A549 (cell line): ENCODE results near the gene CTSA.

Source experiments
- ATOH8 ChIP-seq: fragments of 250-450 bp; sonication (Bioruptor Pico); IDR thresholded peaks from 2 replicates; pipeline ENCODE4 v1.5.0; 2020; ENCODE audit warnings: low read depth, mild to moderate bottlenecking, moderate library complexity
- CTCF ChIP-seq: fragments of >200 bp; sonication (Bioruptor Twin); formaldehyde crosslinking; IDR thresholded peaks from 3 replicates; pipeline ENCODE4 v1.5.1; 2016
- EP300 ChIP-seq, 2 experiments: fragments of >200 bp; sonication (Bioruptor Twin); formaldehyde crosslinking; IDR thresholded peaks; 2 replicates in 1 of 2; 3 replicates in 1 of 2; pipeline ENCODE4 v1.6.1; 2016 to 2017
- ESRRA ChIP-seq: fragments of 150-350 bp; IDR thresholded peaks from 2 replicates; pipeline ENCODE4 v1.6.1; 2014; ENCODE audit warnings: mild to moderate bottlenecking, low read length, borderline replicate concordance
- FOSL2 ChIP-seq, 2 experiments: fragments of 450-650 bp in 1 of 2; fragments of >200 bp in 1 of 2; sonication (Bioruptor Twin) in 1 of 2; formaldehyde crosslinking; IDR thresholded peaks; 2 replicates each; pipeline versions ENCODE4 v1.5.0 to v1.6.1; 2016 to 2020; ENCODE audit warnings: mild to moderate bottlenecking in 1 of 2, moderate library complexity in 1 of 2
- HOXA7 ChIP-seq: fragments of 250-450 bp; sonication (Bioruptor Pico); IDR thresholded peaks from 2 replicates; pipeline ENCODE4 v1.5.0; 2020; ENCODE audit warnings: mild to moderate bottlenecking, moderate library complexity
- NPAS2 ChIP-seq: fragments of 250-450 bp; sonication (Bioruptor Pico); IDR thresholded peaks from 2 replicates; pipeline ENCODE4 v1.8.0; 2022; ENCODE audit warnings: mild to moderate bottlenecking, moderate library complexity, borderline replicate concordance
- PBX3 ChIP-seq: IDR thresholded peaks from 2 replicates; pipeline ENCODE4 v1.6.1; 2012
- POLR2A ChIP-seq: IDR thresholded peaks from 2 replicates; pipeline ENCODE4 v1.6.1; 2012; ENCODE audit warnings: mild to moderate bottlenecking, low read length
- POLR2AphosphoS2 ChIP-seq: conservative IDR thresholded peaks from 2 replicates; pipeline ENCODE4 v1.6.1; 2012; ENCODE audit warnings: low read length, improper control_type of control experiment, inconsistent platforms
- REST ChIP-seq: fragments of 200-600 bp; sonication (generic); IDR thresholded peaks from 2 replicates; pipeline ENCODE4 v1.6.1; 2016; ENCODE audit warnings: antibody characterized with exemption, mild to moderate bottlenecking, moderate library complexity
- RFX5 ChIP-seq: fragments of 450-650 bp; IDR thresholded peaks from 2 replicates; pipeline ENCODE4 v1.7.1; 2014; ENCODE audit warnings: antibody characterized with exemption, mild to moderate bottlenecking, moderate library complexity

GRCh38 chr20:45920462-45921336 lies 29.6 kb downstream of the CTSA start:
- TF ChIP-seq POLR2AphosphoS2 (no peak), CTCF (no peak), PBX3 (no peak), ESRRA (no peak), ATOH8 (no peak), POLR2A (no peak), FOSL2 (IDR thresholded peaks at IDR 0.05) (no peak), FOSL2 (CRISPR knock-in tag; IDR thresholded peaks at IDR 0.05) (no peak), EP300 (IDR thresholded peaks at IDR 0.05) (no peak), REST (no peak), NPAS2 (CRISPR knock-in tag) (no peak), RFX5 (no peak), HOXA7 (CRISPR knock-in tag) (no peak)
